ENCODE data around the gene CHCHD3.

Gene CHCHD3

GRCh38 chr7:132764762-132765161 lies 317.1 kb downstream of the CHCHD3 start:
- DNase-seq, result no peak

GRCh38 chr7:132760866-132761265 lies 321.0 kb downstream of the CHCHD3 start:
- no peak for DNase-seq

GRCh38 chr7:132760244-132760623 lies 321.7 kb downstream of the CHCHD3 start:
- DNase-seq, result no peak

GRCh38 chr7:132759482-132760243 lies 322.2 kb downstream of the CHCHD3 start:
- no peak for DNase-seq

- no peak for DNase-seq
Measured at GRCh38 chr7:132758986-132759385, 322.9 kb downstream of the CHCHD3 start.

- no peak for DNase-seq
Measured at GRCh38 chr7:132757783-132758182, 324.1 kb downstream of the CHCHD3 start.

GRCh38 chr7:132756484-132756990 lies 325.4 kb downstream of the CHCHD3 start:
- DNase-seq, result no peak

GRCh38 chr7:132755538-132756483 lies 326.1 kb downstream of the CHCHD3 start:
- no peak for DNase-seq

GRCh38 chr7:132752431-132752830 lies 329.5 kb downstream of the CHCHD3 start:
- no peak for DNase-seq

- DNase-seq, result no peak
Measured at GRCh38 chr7:132751244-132751647, 330.6 kb downstream of the CHCHD3 start.

GRCh38 chr7:132750530-132751217 lies 331.2 kb downstream of the CHCHD3 start:
- DNase-seq, result no peak

GRCh38 chr7:132750096-132750495 lies 331.8 kb downstream of the CHCHD3 start:
- no peak for DNase-seq

- DNase-seq, result no peak
Measured at GRCh38 chr7:132745510-132745909, 336.4 kb downstream of the CHCHD3 start.

GRCh38 chr7:132743974-132744373 lies 337.9 kb downstream of the CHCHD3 start:
- no peak for DNase-seq

GRCh38 chr7:132742189-132742612 lies 339.7 kb downstream of the CHCHD3 start:
- DNase-seq, result no peak

GRCh38 chr7:132740176-132740575 lies 341.7 kb downstream of the CHCHD3 start:
- no peak for DNase-seq

- no peak for DNase-seq
Measured at GRCh38 chr7:132739271-132739955, 342.5 kb downstream of the CHCHD3 start.

- DNase-seq, result no peak
Measured at GRCh38 chr7:132738254-132738653, 343.6 kb downstream of the CHCHD3 start.

GRCh38 chr7:132735476-132735875 lies 346.4 kb downstream of the CHCHD3 start:
- DNase-seq, result no peak
